ENCODE measurements around the gene RNASEH1.
"Not testable (repeated sequence)": the region's sequence is repeated elsewhere in the genome, so short reads cannot be mapped to it uniquely, and the experiment has no call there.

Gene RNASEH1

DNA sequence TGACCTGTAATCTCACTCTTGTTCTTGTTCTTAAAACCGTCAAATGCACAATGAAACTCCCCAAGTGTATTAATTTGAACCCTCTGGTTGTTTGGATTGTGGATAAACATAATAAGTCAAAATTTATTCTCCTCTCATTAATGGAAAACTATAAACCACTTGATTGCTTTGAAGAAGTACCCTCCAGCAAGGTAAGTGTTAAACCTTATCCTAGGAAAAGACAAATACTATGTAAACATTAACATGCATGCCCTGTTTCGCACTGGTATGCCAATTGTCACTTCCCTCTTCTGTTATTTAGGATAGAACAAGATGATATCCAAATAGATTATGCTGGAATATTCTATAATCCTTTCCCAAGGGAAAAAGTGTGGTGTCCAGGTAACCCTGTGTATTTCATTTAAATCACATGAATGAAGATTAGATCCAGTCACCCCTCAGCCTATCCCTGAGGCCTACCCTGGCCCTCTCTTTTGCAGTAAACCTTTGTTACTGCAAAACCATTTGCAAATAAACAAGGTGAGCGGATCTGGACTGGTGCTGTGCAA is 40.1 kb downstream of the RNASEH1 start:
- DNase-seq, result no peak

DNA sequence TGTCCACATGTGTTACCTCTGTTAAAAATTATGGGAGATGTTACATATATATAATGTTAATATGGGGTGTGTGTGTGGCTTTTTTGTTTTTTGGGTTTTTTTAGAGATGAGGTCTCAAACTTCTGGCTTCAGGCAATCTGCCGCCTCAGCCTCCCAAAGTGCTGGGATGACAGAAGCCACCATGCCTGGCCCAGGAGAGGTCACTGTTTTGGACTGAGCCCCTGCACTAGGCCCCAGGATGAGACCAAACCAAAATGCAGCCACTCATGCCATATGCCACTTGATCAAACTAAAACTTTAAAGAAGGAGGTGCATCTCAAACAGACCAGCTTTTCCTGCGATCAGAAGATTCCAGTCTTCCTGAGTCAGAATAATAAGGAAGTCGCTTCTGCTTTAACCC is 41.3 kb downstream of the RNASEH1 start:
- no peak for DNase-seq

DNA sequence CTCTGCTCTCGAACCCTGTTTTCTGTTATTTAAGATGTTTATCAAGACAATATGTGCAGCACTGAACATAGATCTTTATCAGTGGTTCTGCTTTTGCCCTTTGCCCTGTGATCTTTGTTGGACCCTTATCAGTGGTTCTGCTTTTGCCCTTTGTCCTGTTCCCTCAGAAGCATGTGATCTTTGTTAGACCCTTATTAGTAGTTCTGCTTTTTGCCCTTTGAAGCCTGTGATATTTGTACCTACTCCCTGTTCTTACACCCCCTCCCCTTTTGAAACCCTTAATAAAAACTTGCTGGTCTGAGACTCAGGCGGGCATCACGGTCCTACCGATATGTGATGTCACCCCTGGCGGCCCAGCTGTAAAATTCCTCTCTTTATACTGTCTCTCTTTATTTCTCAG is 42.7 kb downstream of the RNASEH1 start:
- not testable (repeated sequence) for DNase-seq

DNA sequence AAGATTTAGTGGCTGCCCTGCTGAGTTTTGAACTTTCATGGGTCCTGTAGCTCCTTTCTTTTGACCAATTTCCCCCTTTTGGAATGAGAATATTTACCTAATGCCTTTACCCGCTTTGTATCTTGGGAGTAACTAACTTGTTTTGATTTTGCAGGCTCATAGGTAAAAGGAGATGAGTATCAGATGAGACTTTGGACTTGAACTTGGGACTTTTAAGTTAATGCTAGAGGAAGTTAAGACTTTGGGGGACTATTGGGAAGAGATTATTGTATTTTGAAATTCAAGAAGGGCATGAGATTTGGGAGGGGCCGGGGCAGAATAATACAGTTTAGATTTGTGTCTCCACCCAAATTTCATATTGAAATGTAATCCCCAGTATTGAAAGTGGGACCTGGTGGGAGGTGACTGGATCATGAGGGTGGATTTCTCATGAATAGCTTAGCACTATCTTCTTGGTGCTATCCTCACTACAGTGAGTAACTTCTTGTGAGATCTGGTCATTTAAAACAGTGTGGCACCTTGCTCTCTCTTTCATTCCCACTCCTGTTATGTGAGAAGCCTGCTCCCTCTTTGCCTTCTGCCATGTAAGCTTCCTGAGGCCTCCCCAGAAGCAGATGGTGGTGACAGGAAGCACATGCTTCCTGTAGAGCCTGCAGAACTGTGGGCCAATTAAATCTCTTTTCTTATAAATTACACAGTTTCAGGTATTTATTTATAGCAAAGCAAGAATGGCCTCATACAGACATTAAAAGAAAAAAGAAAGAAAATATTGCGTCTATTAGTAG is 44.9 kb downstream of the RNASEH1 start:
- DNase-seq, result no peak

DNA sequence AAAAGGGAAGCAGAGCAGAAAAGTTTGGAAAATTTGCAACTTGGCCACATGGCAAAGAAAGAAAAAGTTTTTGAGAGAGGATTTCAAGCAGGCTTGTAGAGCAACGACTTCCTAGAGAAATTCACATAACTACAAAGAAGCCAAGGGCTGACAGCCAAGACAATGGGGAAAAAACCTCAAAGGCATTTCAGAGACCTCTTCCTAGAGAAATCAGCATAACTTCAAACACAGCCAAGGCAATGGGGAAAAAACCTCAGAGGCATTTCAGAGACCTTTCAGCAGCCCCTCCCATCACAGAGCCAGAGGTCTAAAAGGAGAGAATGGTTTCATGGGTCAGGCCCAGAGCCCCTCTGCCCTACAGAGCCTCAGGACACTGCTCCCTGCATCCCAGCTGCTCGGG is 46.0 kb downstream of the RNASEH1 start:
- DNase-seq, result no peak

DNA sequence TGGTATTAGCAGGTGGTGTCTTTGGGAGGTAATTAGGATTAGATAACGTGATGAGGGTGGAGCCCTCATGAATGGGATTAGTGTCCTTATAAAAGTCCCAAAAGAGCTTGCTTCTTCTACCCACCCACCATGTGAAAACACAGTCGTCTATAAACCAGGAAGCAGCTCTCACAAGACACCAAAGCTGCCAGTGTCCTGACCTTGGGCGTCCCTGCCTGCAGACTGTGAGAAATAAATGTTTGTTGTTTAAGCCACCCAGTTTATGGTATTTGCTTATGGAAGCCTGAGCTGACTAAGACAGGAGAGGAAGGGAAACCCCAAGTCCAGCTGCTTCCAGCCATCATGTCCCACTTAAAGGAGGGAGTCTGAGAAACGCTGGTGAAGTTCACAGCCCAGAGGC is 52.4 kb downstream of the RNASEH1 start:
- no peak for DNase-seq

DNA sequence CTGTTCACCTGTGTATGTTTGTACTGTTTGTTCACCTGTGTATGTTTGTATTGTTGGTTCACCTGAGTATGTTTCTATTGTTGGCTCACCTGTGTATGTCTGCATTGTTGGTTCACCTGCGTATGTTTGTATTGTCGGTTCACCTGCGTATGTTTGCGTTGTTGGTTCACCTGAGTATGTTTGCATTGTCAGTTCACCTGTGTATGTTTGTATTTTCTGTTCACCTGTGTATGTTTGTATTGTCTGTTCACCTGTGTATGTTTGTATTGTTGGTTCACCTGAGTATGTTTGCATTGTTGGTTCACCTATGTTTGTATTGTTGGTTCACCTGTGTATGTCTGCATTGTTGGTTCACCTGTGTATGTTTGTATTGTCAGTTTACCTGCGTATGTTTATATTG is 53.4 kb downstream of the RNASEH1 start:
- DNase-seq, result peak in 1 of 3 experiments; percentile 48

DNA sequence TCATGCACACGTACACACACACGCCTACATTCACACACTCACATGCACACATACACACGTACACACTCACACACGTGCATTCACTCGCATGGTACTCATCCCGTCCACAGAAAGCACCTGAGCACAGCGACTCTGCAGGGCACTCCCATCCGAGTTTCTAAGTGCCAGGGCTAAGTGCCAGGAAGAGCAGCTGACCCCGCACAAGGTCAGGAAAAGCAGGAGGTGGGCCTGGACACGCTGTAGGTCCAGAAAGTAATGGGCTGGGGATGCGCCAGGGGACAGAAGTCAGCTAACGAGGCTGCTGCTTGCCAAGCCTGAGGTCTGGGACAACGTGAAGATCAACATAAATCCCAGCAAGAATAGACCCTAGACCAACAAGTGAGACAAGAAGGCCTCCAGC is 54.6 kb downstream of the RNASEH1 start:
- DNase-seq, result no peak

DNA sequence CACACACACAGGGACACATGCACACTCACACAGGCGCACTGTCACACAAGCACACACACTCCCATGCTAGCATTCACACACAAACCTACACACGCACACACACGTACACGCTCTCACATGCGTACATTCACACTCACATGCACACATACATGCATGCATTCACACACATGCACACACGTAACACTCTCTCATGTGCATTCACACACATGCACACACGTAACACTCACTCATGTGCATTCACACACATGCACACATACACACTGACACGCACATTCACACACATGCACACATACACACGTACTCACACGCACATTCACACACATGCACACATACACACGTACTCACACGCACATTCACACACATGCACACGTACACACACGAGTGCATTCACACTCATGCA is 55.1 kb downstream of the RNASEH1 start:
- DNase-seq, result no peak

DNA sequence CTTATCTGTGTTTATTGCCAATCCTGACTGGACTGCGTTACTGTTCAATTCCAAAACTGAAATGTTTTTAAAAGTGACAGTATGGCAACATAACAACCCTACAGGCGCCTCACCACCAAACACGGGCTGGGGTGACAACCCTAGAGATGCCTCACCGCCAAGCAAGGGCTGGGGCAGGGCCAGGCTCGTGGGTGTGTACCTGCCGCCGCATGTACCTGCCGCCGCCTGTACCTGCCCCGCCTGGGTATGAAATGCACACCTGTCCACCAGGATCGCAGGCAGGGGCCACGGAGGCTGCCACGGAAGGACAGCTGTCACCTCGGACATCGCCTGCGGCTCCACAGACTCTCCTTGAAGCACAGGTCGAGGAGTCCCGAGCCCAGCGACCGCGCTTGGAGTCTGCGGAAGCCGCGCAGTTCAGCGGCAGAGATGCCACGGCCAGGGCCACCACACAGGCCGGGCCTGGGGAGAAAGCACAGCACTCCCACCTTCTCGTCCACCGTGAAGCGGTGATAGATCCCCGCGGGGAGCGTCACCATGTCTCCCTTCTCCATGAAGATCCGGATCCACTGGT is 57.7 kb downstream of the RNASEH1 start:
- no peak for DNase-seq

DNA sequence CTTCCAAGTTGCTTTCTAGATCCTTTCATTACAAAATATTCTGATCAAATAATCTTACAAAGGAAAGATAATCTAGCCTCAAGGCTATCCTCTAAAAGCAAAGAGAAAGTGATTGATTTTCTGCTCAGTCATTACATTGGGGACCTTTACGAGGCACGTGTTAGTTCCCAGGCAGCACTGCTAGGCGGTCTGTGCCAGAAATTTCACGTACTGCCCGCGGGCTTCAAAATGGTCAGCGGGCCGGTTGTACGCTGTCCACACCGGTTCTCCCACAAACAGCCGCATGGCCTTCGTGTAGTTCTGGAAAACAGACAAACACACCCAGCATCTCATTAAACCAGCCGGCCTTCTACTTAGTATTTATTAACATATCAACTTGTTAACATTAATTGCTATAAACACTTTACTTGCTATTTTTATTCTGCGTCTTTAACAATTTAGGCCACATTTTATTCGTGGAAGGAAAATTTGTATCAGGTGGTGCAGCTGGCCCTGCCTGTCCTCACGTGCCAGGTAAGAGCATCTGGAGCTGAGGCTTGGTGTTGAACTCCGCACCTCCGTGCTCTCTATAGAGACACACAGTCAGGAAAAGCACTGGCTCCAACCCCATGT is 59.2 kb downstream of the RNASEH1 start:
- no peak for DNase-seq

DNA sequence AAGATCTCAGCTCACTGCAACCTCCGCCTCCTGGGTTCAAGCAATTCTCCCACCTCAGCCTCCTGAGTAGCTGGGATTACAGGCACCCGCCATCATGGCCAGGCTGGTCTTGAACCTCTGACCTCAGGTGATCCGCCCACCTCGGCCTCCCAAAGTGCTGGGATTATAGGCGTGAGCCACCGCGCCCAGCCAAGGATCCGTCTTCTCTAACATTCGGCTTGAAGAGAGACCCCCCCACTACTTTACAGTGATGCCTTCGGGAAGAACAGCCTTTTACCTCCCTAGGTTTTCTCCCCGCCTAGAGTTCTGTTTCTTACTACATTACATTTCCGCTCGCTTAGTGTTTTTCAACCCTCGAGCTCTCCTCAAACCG is 61.4 kb downstream of the RNASEH1 start:
- not testable (repeated sequence) for DNase-seq
